Adrenal gland (tissue), 12 donors: Measurements from ENCODE around the gene WSCD2. TPM values are rescaled to one million over a fixed set of nuclear protein-coding genes. Genes with fewer than 3 reads are reported as not detected.

Experiments used
- DNase-seq, 7 donors: peaks; one replicate each; pipeline ENCODE4 v3.0.0-alpha.2; 2019 to 2020
- H3K27ac ChIP-seq, 5 donors: fragments of 200-600 bp; sonication (generic) in 4 of 5; 1 replicate in 3 of 5; 2 replicates in 2 of 5; pipeline versions ENCODE4 v1.5.1 to v1.8.0; 2016 to 2020; ENCODE audit warnings: mild to moderate bottlenecking in 1 of 5
- H3K27me3 ChIP-seq: fragments of 200-600 bp; 2 replicates; pipeline ENCODE4 v1.8.0; 2021
- H3K36me3 ChIP-seq, 2 donors: fragments of 200-600 bp; replicated peaks in 1 of 2; 1 replicate in 1 of 2; 2 replicates in 1 of 2; pipeline versions ENCODE4 v1.5.1 to v1.8.0; 2018 to 2022
- H3K4me1 ChIP-seq, 2 donors: fragments of 200-600 bp; replicated peaks in 1 of 2; 1 replicate in 1 of 2; 2 replicates in 1 of 2; pipeline versions ENCODE4 v1.5.1 to v1.8.0; 2018 to 2021
- H3K4me3 ChIP-seq, 4 donors: fragments of 200-600 bp; sonication (generic) in 3 of 4; one replicate each; pipeline ENCODE4 v1.5.1; 2016 to 2018
- H3K9me3 ChIP-seq, 3 donors: fragments of 200-600 bp; sonication (generic) in 1 of 3; replicated peaks in 1 of 3; 1 replicate in 2 of 3; 2 replicates in 1 of 3; pipeline versions ENCODE4 v1.5.1 to v1.8.0; 2016 to 2021
- CTCF ChIP-seq, 6 experiments: fragments of 450-650 bp in 4 of 6; fragments of 200-600 bp in 2 of 6; sonication (generic) in 1 of 6; IDR thresholded peaks; 1 replicate in 5 of 6; 2 replicates in 1 of 6; pipeline versions ENCODE4 v1.5.1 to v1.8.0; 2016 to 2021; ENCODE audit warnings: antibody characterized with exemption in 6 of 6, mild to moderate bottlenecking in 2 of 6, moderate library complexity in 1 of 6
- POLR2A ChIP-seq, 2 donors: fragments of 450-650 bp; IDR thresholded peaks; one replicate each; pipeline ENCODE4 v1.6.1; 2017; ENCODE audit warnings: antibody characterized with exemption in 2 of 2, mild to moderate bottlenecking in 2 of 2, moderate library complexity in 1 of 2
- WGBS, 4 donors: extraction: QIAGEN DNeasy Blood & Tissue Kit in 2 of 4; methylation state at CpG; one replicate each; pipeline versions ENCODE4 v1.1.5 to v1.1.7; 2013 to 2017; 5-methylcytosine and 5-hydroxymethylcytosine counted together
- intact Hi-C, 2 donors: fragments of 100-400 bp; cut with DNase I; formaldehyde crosslinking; loops; one replicate each; pipeline versions ENCODE4 v1.14.1 to v1.15.0; 2022 to 2023
- polyA plus RNA-seq, 3 donors: library from polyadenylated mRNA; stranded (reverse); fragments of 200-250 nt in 2 of 3; fragments of 350-450 nt in 1 of 3; fragmentation: Illumina TruSeq in 1 of 3; extraction: RNeasy Lipid Tissue Mini Kit (QIAGEN cat#74804) in 1 of 3; gene quantifications; one replicate each; pipeline ENCODE4 v1.2.3, GENCODE V29; 2013 to 2014
- total RNA-seq, 9 donors: library from RNA; depleted of rRNA in 4 of 9; stranded (reverse); fragments of >200 nt in 4 of 9; fragments of 120-200 nt in 1 of 9; fragmentation: NEBNext Ultra II Directional in 1 of 9; extraction: Animal tissue kit (Norgen Biotek cat#: 25700) in 1 of 9; gene quantifications; one replicate each; pipeline versions ENCODE4 v1.1.0 to v1.2.4, GENCODE V29; 2013 to 2023
- donor health status: healthy with polysubstance abuse.
- donor health status: Bipolar disorder and iron deficiency.
- donor health status: DM: yes; HTN: yes; CAD: no.
- donor health status: DM: no; HTN: no; CAD: no.
- donor health status: DM: no; HTN: no; CAD: no.
- donor health status: DM: yes; HTN: yes; CAD: no.

Gene WSCD2
- total and polyA plus RNA-seq, 12 donors = 0.18 to 2.9 (median 0.69) TPM

DNA sequence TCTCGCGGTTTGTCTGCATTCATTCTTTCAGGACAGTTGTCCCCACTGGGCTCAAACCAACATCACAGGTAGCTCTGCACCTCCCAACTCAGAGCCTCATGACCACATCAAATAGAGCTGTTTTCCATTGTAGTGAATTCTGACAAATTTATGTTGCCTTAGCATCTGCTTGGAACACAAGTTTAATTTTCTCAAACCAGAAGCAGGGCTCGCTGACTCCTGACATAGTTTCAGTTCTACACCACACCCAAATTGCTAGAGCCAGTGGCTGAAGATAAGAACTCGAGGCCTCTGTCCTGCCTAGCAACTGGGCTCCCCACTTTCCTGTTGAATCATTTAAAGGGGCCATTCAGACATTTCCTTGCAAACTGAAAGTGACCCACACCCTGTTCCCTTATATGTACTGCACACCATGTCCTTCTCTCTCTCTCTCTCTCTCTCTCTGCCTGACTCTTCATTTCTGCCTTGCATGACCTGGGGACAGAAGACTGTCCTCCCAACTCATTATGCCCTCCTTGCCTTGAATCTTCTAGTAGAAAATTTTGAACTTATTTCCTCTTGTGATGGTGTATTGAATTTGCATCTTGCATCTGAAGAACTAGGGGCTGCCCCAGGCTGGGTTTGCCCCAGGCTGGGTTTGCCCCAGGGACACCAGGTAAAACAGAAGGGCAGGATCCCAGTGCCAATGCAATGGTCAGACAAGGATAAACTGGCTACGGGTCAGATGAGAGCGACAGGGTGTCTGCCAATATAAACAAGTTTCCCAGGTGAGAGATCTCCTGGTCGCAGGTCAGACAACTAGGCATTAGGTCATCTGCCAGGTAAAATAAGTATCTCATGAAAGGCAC lies 9.7 kb upstream of the WSCD2 start:
- H3K4me3 ChIP-seq = no peak overlapping the region
- H3K36me3 ChIP-seq = no peaks in the 10 kb centered on the region
- TF ChIP-seq CTCF (IDR thresholded peaks at IDR 0.05) (no peak), POLR2A (IDR thresholded peaks at IDR 0.05) (no peak)
- H3K27ac ChIP-seq = peak overlapping the region in 1 of 5 donors; percentile 7
- no peak for DNase-seq
- H3K27me3 ChIP-seq = peaks cover 7% of the 10 kb centered on the region
- 68 to 82% (median 79%) methylated on average over 6 to 7 of the region's 7 CpGs for WGBS, 4 donors
- intact Hi-C loops = no loop called here
- H3K4me1 ChIP-seq = no peaks in the 10 kb centered on the region
- no peaks in the 10 kb centered on the region for H3K9me3 ChIP-seq

DNA sequence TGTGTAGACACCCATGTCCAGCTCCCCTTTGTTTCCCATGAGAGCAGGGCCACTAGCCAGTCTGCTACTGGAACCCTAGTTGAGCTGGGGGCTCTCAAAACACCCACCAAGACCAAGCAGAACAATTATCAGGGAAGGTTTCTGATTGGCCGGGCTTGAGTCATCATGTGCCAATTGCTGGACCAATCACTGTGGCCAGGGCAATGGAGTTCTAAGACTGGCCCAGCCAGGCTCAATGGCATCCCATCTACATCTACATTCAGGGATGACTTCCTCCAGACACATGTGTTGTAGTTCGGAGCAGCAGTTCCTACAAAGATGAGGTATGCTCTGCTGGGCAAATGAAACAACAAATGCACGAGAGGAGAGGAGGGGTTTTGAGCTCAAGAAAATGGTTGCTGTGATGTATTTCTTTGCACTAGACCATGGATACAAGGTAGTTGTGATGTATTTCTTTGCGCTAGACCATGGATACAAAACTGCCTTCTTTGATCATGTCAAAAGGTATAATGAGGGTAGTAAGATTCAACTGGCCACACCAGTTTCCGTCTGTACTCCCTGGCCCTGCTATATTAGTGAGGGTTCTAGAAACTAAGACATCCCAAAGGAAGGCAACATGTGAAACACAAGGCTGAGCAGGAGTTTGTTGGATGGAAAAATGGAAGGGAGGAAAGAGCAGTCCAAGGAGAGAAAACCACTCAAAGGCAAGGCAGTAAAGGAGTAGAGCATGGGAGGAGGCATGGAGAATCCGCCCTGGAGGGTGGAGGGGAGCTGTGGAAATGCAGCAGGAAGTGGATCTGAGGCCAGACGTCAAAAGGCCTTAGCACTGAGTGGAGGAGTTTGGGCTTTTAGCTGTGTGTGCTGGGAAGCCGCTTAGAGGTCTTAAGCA lies 8.9 kb upstream of the WSCD2 start:
- H3K4me1 ChIP-seq = no peaks in the 10 kb centered on the region
- H3K9me3 ChIP-seq = no peaks in the 10 kb centered on the region
- no peaks in the 10 kb centered on the region for H3K36me3 ChIP-seq
- TF ChIP-seq CTCF (IDR thresholded peaks at IDR 0.05) (no peak), POLR2A (IDR thresholded peaks at IDR 0.05) (no peak)
- H3K27ac ChIP-seq = no peak overlapping the region
- 69 to 77% (median 76%) methylated on average over 8 of the region's 8 CpGs for WGBS, 4 donors
- intact Hi-C loops = no loop called here
- no peak for DNase-seq
- no peak overlapping the region for H3K4me3 ChIP-seq
- peaks cover 7% of the 10 kb centered on the region for H3K27me3 ChIP-seq

DNA sequence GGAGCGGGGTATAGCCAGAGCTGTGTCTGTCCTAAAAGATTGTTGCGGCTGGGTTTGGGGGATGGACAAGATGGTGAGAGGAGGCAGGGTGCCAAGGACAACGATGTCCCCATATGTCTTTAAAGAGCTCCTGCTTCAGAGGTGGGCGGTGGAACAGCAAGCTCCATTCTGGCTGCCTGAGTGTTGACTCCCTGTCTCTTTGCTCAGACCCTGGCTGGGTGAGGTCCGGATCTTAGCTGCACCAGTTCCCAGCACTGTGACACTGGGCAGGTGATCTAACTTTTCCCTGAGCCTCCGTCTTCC lies 8.3 kb upstream of the WSCD2 start:
- 70 to 79% (median 77%) methylated on average over 6 of the region's 6 CpGs for WGBS, 4 donors

More for the DNA sequence above, 8.3 kb upstream of the WSCD2 start:
- no peak overlapping the region for H3K27ac ChIP-seq
- no peaks in the 10 kb centered on the region for H3K9me3 ChIP-seq
- intact Hi-C loops = no loop called here
- H3K4me3 ChIP-seq = no peak overlapping the region
- no peaks in the 10 kb centered on the region for H3K36me3 ChIP-seq
- DNase-seq = no peak
- H3K27me3 ChIP-seq = peaks cover 9% of the 10 kb centered on the region
- no peak for TF ChIP-seq CTCF (IDR thresholded peaks at IDR 0.05)
- TF ChIP-seq POLR2A (IDR thresholded peaks at IDR 0.05) = no peak
- no peaks in the 10 kb centered on the region for H3K4me1 ChIP-seq
